Ascending aorta (tissue), 2 donors: Measurements from ENCODE around the gene LIPM. TPM values are rescaled to one million over a fixed set of nuclear protein-coding genes. Genes with fewer than 3 reads are reported as not detected.

Experiments
- DNase-seq, 2 donors: peaks; one replicate each; pipeline ENCODE4 v3.0.0-alpha.2; 2019; ENCODE audit warnings: low spot score in 2 of 2
- H3K27ac ChIP-seq, 2 donors: fragments of 200-600 bp; sonication (generic); one replicate each; pipeline ENCODE4 v1.5.1; 2016 to 2017; ENCODE audit warnings: mild to moderate bottlenecking in 1 of 2
- H3K27me3 ChIP-seq: fragments of 200-600 bp; sonication (generic); one replicate; pipeline ENCODE4 v1.5.1; 2017
- H3K36me3 ChIP-seq, 2 donors: fragments of 200-600 bp; sonication (generic); one replicate each; pipeline ENCODE4 v1.5.1; 2016
- H3K4me1 ChIP-seq, 2 donors: fragments of 200-600 bp; sonication (generic); one replicate each; pipeline ENCODE4 v1.5.1; 2016 to 2017; ENCODE audit warnings: mild to moderate bottlenecking in 1 of 2
- H3K4me3 ChIP-seq, 2 donors: fragments of 200-600 bp; sonication (generic); one replicate each; pipeline ENCODE4 v1.5.1; 2016 to 2017; ENCODE audit warnings: mild to moderate bottlenecking in 1 of 2
- H3K9me3 ChIP-seq, 2 donors: fragments of 200-600 bp; sonication (generic); one replicate each; pipeline ENCODE4 v1.5.1; 2016
- intact Hi-C: fragments of 100-400 bp; cut with DNase I; formaldehyde crosslinking; loops from one replicate; pipeline ENCODE4 v1.15.1; 2023
- total RNA-seq: library from RNA; depleted of rRNA; stranded (reverse); fragments of >200 nt; gene quantifications from one replicate; pipeline ENCODE4 v1.1.0, GENCODE V29; 2016
- TF ChIP-seq, protein P1 (sequence below), 3 experiments: fragments of 200-600 bp in 2 of 3; fragments of 450-650 bp in 1 of 3; sonication (generic) in 2 of 3; IDR thresholded peaks; one replicate each; pipeline ENCODE4 v1.5.1; 2016 to 2019; ENCODE audit warnings: antibody characterized with exemption in 3 of 3, mild to moderate bottlenecking in 1 of 3, moderate library complexity in 1 of 3

LIPM gene
- total RNA-seq, 1 donor from 2014 or later, result not detected

- H3K27ac ChIP-seq, result no peak overlapping the region
- DNase-seq, result no peak
- no peaks in the 10 kb centered on the region for H3K36me3 ChIP-seq
- no peaks in the 10 kb centered on the region for H3K9me3 ChIP-seq
- intact Hi-C loops, result no loop called here
- no peak overlapping the region for H3K4me3 ChIP-seq
- TF ChIP-seq, protein P1, sequence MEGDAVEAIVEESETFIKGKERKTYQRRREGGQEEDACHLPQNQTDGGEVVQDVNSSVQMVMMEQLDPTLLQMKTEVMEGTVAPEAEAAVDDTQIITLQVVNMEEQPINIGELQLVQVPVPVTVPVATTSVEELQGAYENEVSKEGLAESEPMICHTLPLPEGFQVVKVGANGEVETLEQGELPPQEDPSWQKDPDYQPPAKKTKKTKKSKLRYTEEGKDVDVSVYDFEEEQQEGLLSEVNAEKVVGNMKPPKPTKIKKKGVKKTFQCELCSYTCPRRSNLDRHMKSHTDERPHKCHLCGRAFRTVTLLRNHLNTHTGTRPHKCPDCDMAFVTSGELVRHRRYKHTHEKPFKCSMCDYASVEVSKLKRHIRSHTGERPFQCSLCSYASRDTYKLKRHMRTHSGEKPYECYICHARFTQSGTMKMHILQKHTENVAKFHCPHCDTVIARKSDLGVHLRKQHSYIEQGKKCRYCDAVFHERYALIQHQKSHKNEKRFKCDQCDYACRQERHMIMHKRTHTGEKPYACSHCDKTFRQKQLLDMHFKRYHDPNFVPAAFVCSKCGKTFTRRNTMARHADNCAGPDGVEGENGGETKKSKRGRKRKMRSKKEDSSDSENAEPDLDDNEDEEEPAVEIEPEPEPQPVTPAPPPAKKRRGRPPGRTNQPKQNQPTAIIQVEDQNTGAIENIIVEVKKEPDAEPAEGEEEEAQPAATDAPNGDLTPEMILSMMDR (IDR thresholded peaks at IDR 0.05), result no peak
- H3K4me1 ChIP-seq, result no peaks in the 10 kb centered on the region
- H3K27me3 ChIP-seq, result no peaks in the 10 kb centered on the region
These were observed 25.1 kb downstream of the LIPM start for GRCh38 chr10:88827671-88828070.

DNA sequence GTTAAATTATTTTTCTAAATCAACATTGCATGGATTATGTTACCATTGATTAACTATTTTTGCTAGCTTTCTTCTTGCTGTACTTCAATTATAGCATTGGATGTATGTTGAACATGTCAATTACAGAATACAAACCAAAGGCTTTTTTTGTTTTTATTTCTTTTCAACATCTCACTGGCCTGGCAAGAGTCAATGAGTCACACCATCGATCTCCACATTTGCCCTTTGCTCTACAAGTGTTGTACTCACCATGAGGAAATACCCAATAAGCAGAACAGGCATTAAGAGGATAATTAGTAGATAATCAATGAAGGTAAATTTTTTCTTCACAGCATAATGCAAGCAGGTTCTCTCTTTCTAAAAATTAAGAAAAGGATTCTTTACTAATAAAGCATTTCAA, 25.8 kb downstream of the LIPM start:
- H3K9me3 ChIP-seq, result no peaks in the 10 kb centered on the region
- H3K27me3 ChIP-seq, result no peaks in the 10 kb centered on the region
- DNase-seq, result no peak
- H3K36me3 ChIP-seq, result no peaks in the 10 kb centered on the region
- intact Hi-C loops, result no loop called here
- H3K4me1 ChIP-seq, result no peaks in the 10 kb centered on the region
- no peak overlapping the region for H3K4me3 ChIP-seq
- H3K27ac ChIP-seq, result no peak overlapping the region
- TF ChIP-seq, protein P1 (IDR thresholded peaks at IDR 0.05), result no peak

GRCh38 chr10:88830643-88831268, 28.2 kb downstream of the LIPM start:
- TF ChIP-seq, protein P1 (IDR thresholded peaks at IDR 0.05), result no peak
- Histone ChIP-seq H3K27me3 (no peaks in the 10 kb centered on the region), H3K4me3 (no peak overlapping the region), H3K27ac (no peak overlapping the region), H3K4me1 (no peaks in the 10 kb centered on the region), H3K36me3 (no peaks in the 10 kb centered on the region), H3K9me3 (no peaks in the 10 kb centered on the region)
- intact Hi-C loops, result no loop called here
- DNase-seq, result no peak

GRCh38 chr10:88831709-88832108, 29.2 kb downstream of the LIPM start:
- H3K27me3 ChIP-seq, result no peaks in the 10 kb centered on the region
- DNase-seq, result no peak
- no peaks in the 10 kb centered on the region for H3K36me3 ChIP-seq
- H3K4me1 ChIP-seq, result peaks cover 0 to 3% of the 10 kb centered on the region in 2 donors
- no peak overlapping the region for H3K4me3 ChIP-seq
- no peaks in the 10 kb centered on the region for H3K9me3 ChIP-seq
- TF ChIP-seq, protein P1 (IDR thresholded peaks at IDR 0.05), result no peak
- no peak overlapping the region for H3K27ac ChIP-seq
- intact Hi-C loops, result no loop called here

- intact Hi-C loops, result no loop called here
- DNase-seq, result no peak
- Histone ChIP-seq H3K9me3 (no peaks in the 10 kb centered on the region), H3K27me3 (no peaks in the 10 kb centered on the region), H3K4me1 (peaks cover 0 to 3% of the 10 kb centered on the region in 2 donors), H3K36me3 (no peaks in the 10 kb centered on the region), H3K4me3 (no peak overlapping the region), H3K27ac (no peak overlapping the region)
- TF ChIP-seq, protein P1 (IDR thresholded peaks at IDR 0.05), result no peak
These were observed 29.8 kb downstream of the LIPM start for GRCh38 chr10:88832376-88832775.

DNA sequence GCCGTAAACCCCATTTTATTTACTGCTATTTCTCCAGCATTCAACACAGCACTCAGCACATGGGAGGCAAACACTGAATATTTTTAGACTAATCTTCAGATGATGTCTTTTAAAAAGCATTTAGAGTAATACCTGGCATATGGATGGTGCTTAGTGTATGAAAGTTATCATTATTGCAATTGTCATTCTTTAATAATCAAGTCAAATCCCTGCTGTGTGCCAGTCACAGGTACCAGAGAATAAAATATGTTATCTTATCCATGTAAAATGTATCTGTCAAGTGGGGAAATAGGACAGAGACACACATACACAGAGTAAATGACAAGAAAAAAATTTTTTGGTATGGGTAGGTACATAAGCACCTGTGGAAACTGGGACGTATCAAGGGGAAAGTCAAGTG, 30.6 kb downstream of the LIPM start:
- no peak overlapping the region for H3K27ac ChIP-seq

More for the DNA sequence above, 30.6 kb downstream of the LIPM start:
- DNase-seq, result no peak
- H3K4me1 ChIP-seq, result peaks cover 0 to 3% of the 10 kb centered on the region in 2 donors
- H3K36me3 ChIP-seq, result no peaks in the 10 kb centered on the region
- no peaks in the 10 kb centered on the region for H3K27me3 ChIP-seq
- intact Hi-C loops, result no loop called here
- TF ChIP-seq, protein P1 (IDR thresholded peaks at IDR 0.05), result no peak
- H3K4me3 ChIP-seq, result no peak overlapping the region
- H3K9me3 ChIP-seq, result no peaks in the 10 kb centered on the region
